KMS-11 (cell line): ENCODE results near the gene CEP83.

Source experiments
- H2AFZ ChIP-seq: fragments of 200-600 bp; sonication (generic); 2 replicates; pipeline ENCODE4 v1.6.1; 2016; ENCODE audit warnings: antibody characterized with exemption, mixed run types, low read depth
- H3K27ac ChIP-seq: fragments of 200-600 bp; sonication (generic); 2 replicates; pipeline ENCODE4 v1.6.1; 2016; ENCODE audit warnings: mild to moderate bottlenecking, mixed run types
- H3K27me3 ChIP-seq: fragments of 200-600 bp; sonication (generic); 2 replicates; pipeline ENCODE4 v1.6.1; 2017; ENCODE audit warnings: mild to moderate bottlenecking, low read depth, mixed run types, moderate library complexity; ENCODE audit not compliant: insufficient read depth
- H3K36me3 ChIP-seq: fragments of 200-600 bp; sonication (generic); 2 replicates; pipeline ENCODE4 v1.6.1; 2017; ENCODE audit warnings: mild to moderate bottlenecking, mixed run types; ENCODE audit not compliant: insufficient read depth
- H3K4me1 ChIP-seq: fragments of 200-600 bp; sonication (generic); 2 replicates; pipeline ENCODE4 v1.6.1; 2016; ENCODE audit warnings: mild to moderate bottlenecking, low read depth, mixed run types; ENCODE audit not compliant: poor library complexity, severe bottlenecking
- H3K4me2 ChIP-seq: fragments of 200-600 bp; sonication (generic); 2 replicates; pipeline ENCODE4 v1.7.0; 2016; ENCODE audit warnings: mild to moderate bottlenecking, mixed run types
- H3K4me3 ChIP-seq: fragments of 200-600 bp; sonication (generic); IDR thresholded peaks from 2 replicates; pipeline ENCODE4 v1.6.1; 2017; ENCODE audit warnings: low read depth, low read length, mixed read lengths; ENCODE audit not compliant: insufficient read depth
- H3K79me2 ChIP-seq: fragments of 200-600 bp; sonication (generic); 2 replicates; pipeline ENCODE4 v1.6.1; 2016; ENCODE audit warnings: low read depth, mixed run types; ENCODE audit not compliant: insufficient read depth
- H3K9ac ChIP-seq: fragments of 200-600 bp; sonication (generic); 2 replicates; pipeline ENCODE4 v1.6.1; 2016; ENCODE audit warnings: mild to moderate bottlenecking, mixed run types
- H4K20me1 ChIP-seq: fragments of 200-600 bp; sonication (generic); 2 replicates; pipeline ENCODE4 v1.6.1; 2016; ENCODE audit warnings: mild to moderate bottlenecking, mixed run types; ENCODE audit not compliant: insufficient read depth
- TF ChIP-seq, protein P1 (sequence below): fragments of 200-600 bp; sonication (generic); conservative IDR thresholded peaks from 2 replicates; pipeline ENCODE4 v1.6.1; 2017; ENCODE audit warnings: low read depth, mild to moderate bottlenecking, antibody characterized with exemption, low read length, moderate library complexity, mixed read lengths

Gene CEP83

DNA sequence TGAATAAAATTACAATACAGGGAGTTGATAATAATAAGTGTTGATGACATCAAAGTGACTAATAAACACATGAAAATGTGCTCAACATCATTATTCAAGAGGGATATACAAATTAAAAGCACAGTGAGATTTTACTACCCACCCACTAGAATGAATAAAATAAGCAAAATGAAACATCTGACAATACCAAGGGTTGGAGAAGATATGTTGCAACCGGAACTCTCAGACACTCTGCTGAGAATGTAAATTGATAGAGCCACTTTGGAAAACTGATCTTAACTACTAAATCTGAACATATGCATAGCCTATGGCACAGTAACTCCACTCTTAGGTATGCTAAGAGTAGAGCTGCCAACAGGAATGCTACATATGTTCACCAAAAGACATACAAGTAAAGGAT lies 44.0 kb upstream of the CEP83 start:
- Histone ChIP-seq H4K20me1 (no peaks in the 10 kb centered on the region), H3K4me3 (no peak overlapping the region), H3K27me3 (no peaks in the 10 kb centered on the region), H3K4me2 (no peak overlapping the region), H3K9ac (no peak overlapping the region), H3K27ac (no peak overlapping the region), H2AFZ (no peak overlapping the region), H3K36me3 (no peaks in the 10 kb centered on the region), H3K79me2 (no peaks in the 10 kb centered on the region), H3K4me1 (peaks cover 6% of the 10 kb centered on the region)
- TF ChIP-seq, protein P1, sequence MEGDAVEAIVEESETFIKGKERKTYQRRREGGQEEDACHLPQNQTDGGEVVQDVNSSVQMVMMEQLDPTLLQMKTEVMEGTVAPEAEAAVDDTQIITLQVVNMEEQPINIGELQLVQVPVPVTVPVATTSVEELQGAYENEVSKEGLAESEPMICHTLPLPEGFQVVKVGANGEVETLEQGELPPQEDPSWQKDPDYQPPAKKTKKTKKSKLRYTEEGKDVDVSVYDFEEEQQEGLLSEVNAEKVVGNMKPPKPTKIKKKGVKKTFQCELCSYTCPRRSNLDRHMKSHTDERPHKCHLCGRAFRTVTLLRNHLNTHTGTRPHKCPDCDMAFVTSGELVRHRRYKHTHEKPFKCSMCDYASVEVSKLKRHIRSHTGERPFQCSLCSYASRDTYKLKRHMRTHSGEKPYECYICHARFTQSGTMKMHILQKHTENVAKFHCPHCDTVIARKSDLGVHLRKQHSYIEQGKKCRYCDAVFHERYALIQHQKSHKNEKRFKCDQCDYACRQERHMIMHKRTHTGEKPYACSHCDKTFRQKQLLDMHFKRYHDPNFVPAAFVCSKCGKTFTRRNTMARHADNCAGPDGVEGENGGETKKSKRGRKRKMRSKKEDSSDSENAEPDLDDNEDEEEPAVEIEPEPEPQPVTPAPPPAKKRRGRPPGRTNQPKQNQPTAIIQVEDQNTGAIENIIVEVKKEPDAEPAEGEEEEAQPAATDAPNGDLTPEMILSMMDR, result no peak

DNA sequence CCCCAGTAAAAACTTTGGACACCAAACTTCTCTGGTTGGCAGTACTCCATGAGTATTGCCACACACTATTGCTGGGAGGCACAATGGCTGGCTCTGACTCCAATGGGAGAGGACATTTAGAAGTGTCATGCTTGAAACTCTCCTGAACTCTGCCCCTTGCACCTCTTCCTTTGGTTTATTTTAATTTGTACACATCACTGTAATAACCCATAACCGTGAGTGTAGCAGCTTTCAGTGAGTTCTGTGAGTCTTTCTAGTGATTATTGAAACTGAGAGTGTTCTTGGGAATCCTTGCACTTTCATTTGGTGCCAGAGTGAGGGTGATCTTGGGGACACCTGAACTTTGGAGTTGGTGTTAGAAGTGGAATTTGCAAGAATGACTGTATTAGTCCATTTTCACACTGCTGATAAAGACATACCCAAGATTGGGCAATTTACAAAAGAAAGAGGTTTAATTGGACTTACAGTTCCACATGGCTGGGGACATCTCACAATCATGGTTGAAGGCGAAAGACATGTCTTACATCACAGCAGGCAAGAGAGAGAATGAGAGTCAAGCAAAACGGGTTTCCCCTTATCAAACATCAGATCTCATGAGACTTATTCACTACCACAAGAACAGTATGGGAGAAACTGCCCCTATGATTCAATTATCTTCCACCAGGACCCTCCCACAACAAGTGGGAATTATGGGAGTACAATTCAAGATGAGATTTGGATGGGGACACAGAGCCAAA lies 41.3 kb upstream of the CEP83 start:
- no peaks in the 10 kb centered on the region for H3K79me2 ChIP-seq
- H3K9ac ChIP-seq, result no peak overlapping the region
- H3K4me1 ChIP-seq, result peaks cover 6% of the 10 kb centered on the region
- no peak overlapping the region for H3K4me2 ChIP-seq
- TF ChIP-seq, protein P1, result no peak
- no peaks in the 10 kb centered on the region for H3K36me3 ChIP-seq
- no peaks in the 10 kb centered on the region for H4K20me1 ChIP-seq
- no peaks in the 10 kb centered on the region for H3K27me3 ChIP-seq
- H2AFZ ChIP-seq, result no peak overlapping the region
- no peak overlapping the region for H3K27ac ChIP-seq
- H3K4me3 ChIP-seq, result no peak overlapping the region

DNA sequence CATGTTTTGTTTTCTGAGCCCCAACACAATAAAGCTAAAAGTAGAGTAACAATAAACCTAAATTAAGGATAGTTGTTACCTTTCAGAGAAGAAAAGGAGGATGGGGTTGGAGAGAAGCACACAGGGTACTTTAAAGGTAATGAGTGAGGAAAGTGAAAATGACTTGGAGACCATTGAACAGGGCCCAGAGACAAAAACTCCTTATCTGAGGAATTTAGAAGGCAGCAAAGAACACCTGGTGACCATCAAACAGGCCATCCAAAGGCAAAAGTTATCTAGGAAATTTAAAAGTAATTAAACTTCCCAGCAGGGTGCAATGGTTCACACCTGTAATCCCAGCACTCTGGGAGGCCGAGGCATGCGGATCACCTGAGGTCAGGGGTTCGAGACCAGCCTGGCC lies 39.0 kb upstream of the CEP83 start:
- Histone ChIP-seq H3K4me3 (no peak overlapping the region), H3K4me1 (peaks cover 6% of the 10 kb centered on the region), H4K20me1 (no peaks in the 10 kb centered on the region), H2AFZ (no peak overlapping the region), H3K36me3 (no peaks in the 10 kb centered on the region), H3K4me2 (no peak overlapping the region), H3K79me2 (no peaks in the 10 kb centered on the region), H3K9ac (no peak overlapping the region), H3K27me3 (no peaks in the 10 kb centered on the region), H3K27ac (no peak overlapping the region)
- TF ChIP-seq, protein P1, result no peak

DNA sequence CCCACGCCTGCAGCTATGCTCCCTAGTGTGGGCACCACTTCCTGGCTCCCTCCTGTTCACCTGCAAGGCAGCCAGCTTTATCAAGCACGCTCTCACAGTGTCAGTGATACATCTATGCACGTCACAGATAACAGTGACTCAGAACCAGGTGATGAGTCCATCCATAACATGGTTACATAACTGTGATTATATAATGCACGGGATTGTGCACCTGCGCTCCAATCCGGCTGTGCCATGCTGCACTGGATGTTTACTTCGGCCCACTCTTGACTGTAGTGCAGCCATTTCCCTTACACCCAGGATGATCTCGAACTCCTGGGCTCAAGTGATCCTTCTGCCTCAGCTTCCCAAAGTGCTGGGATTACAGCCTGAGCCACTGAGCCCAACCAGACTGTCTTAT lies 38.4 kb upstream of the CEP83 start:
- no peak overlapping the region for H3K4me2 ChIP-seq
- no peak overlapping the region for H2AFZ ChIP-seq
- no peak overlapping the region for H3K4me3 ChIP-seq
- H3K4me1 ChIP-seq, result peaks cover 6% of the 10 kb centered on the region
- no peaks in the 10 kb centered on the region for H3K79me2 ChIP-seq
- H3K36me3 ChIP-seq, result no peaks in the 10 kb centered on the region
- TF ChIP-seq, protein P1, result no peak
- H3K27me3 ChIP-seq, result no peaks in the 10 kb centered on the region
- no peaks in the 10 kb centered on the region for H4K20me1 ChIP-seq
- no peak overlapping the region for H3K27ac ChIP-seq
- H3K9ac ChIP-seq, result no peak overlapping the region
